Measurements from ENCODE around the gene COPB1.

GRCh38 chr11:14543260-14543659 lies 43.6 kb upstream of the COPB1 start:
- TF ChIP-seq CTCF (IDR thresholded peaks at IDR 0.05) (no peak), POLR2A (IDR thresholded peaks at IDR 0.05) (no peak)

Measured in uterus (tissue), 2 donors.